AG20443 (cell line): ENCODE data around the gene RAI14.
"Not testable (repeated sequence)": the region's sequence is repeated elsewhere in the genome, so short reads cannot be mapped to it uniquely, and the experiment has no call there.

Source experiments
- DNase-seq: peaks from one replicate; pipeline ENCODE4 v3.0.0; 2012; ENCODE audit warnings: low spot score, mixed read lengths

RAI14 gene

GRCh38 chr5:34699155-34700077 is 43.3 kb downstream of the RAI14 start:
- DNase-seq: no peak

DNA sequence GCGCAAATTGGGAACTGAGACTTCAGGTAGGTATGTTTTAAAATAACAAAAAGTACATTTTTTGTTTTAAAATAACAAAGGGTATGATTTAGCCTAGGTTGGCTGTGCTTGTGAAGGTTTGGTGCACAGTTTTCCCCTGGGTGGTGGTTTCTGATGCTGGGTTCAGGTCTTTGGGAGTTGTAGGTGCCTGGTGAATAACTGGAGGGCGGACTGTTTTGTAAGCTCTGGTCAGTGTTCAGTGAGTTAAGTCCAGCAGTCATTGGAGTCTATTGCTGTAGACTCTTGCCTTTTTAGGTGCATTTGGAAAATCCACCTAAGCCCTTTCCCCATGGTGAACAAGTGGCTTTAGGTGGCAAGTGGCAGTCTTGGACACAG is 43.9 kb downstream of the RAI14 start:
- DNase-seq: no peak

DNA sequence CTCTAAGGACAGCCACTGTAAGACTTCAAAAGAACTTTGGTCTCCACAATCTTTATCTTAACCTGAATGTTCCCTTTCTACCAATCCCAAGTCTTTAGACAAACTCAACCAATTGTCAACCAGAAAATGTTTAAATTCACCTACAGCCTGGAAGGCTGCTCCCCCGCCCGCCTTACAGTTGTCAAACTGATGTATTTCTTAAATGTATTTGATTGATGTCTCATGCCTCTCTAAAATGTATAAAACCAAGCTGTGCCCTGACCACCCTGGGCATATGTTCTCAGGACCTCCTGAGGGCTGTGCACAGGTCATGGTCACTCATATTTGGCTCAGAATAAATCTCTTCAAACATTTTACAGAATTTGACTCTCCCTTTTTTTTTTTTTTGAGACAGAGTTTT is 45.3 kb downstream of the RAI14 start:
- DNase-seq: not testable (repeated sequence)

DNA sequence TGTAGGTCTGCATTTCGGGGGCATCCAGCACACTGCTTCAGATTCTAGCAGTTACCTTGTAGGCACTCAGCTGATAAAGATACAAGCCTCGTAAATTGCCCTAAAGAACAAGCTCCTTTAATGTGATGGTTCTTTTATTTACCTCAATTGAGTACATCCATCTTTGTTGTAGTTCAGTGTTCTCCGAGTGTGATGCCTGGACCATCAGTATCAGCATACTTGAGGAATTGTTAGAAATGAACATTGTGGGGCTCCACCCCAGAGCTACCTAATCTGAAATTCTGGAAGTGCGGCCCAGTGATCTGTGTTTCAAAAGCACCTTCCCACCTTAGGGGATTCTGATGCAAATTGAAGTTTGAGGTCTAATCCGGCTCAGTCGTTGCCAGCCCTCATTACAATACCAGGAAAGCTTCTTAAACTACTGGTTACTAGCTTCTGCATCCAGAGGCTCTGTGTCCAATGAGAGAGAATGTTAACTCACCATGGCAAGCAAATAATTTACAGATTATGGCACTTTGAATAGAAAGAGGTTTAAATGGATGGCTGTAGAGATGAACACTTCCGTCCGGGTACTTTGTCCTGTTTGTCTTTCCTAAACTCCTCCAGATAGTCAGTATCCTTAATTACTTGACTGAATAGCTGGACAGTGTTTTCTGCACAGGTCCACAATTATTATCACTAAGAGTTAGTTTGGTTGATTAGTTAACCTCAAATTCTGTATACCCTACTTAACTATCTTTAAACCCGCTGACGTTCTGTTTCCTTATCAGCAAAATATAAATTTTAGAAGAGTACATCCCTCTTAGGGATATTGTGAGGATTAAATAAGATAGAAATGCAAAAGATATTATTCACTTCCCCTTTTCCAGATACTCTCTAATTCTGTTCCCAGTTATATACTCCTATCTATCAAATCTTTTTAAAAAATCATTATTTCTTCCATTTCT is 47.9 kb downstream of the RAI14 start:
- no peak for DNase-seq

DNA sequence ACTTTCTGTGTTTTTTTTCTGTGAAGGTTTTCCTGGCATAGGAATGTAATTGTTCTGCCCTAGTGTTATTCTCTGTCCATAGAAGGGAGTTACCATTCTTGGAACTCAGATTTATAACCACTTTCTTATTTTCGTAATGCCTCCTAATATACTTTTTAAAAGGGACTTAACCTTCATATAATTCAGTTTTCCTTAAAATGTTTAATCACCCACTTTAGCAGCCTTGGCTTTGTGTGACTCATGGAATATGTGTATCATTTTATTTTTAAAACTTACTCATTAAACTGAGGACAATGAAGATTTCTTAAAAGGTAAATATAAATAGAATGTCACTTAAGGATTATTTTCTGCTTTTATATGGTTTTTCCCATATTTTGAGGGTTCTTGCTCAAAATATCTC is 50.0 kb downstream of the RAI14 start:
- no peak for DNase-seq

- no peak for DNase-seq
Measured at GRCh38 chr5:34707451-34708107, 51.5 kb downstream of the RAI14 start.

DNA sequence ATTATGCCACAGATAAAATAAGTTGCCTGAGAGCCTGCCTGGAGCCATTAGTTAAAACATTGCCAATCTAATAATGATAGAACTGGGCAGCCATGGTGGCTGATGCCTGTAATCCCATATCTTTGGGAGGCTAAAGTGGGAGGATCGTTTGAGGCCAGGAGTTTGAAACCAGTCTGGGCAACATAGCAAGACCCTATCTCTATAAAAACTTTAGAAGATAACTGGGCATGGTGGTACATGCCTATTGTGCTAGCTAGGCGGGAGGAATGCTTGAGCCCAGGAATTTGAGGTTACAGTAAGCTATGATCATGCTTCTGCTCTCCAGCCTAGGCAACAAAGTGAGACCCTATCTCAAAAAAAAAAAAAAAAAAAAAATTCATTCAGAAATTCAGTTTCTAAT is 52.6 kb downstream of the RAI14 start:
- no peak for DNase-seq

DNA sequence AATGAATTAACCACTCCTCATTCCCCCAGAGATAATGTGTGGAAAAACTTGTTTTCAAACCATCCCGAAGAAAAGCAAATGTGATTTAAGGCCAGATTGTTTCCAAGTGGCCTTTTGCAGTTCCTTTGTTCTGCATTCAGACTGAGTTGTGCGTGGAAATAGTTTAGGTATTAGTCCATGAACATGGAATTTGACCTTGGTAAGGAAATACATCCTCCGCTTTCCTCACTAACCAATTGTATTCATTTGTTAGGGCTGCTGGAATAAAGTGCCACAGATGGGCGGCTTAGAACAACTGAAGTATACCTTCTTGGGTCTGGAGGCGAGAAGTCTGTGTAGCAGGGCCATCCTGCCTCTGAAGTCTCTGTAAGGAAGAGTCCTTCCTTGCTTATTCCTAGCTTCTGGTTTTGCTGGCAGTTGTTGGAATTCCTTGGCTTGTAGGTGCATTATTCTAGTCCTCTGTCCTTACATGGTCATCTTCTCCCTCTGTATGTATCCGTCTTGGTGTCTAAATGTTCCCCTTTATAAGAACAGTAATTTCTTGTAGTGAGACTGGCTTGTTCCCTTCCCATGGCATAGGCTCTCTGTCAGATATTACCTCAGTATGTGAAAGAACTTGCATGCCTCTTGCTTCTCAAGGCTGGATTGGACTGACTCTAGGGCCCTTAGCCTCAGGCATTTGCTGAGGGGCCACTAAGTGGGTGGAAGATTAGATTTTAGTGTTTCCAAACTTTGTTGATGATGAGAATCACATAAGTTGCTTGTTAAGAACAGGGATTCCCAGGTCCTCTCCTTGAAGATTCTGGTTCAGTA is 53.9 kb downstream of the RAI14 start:
- peak; percentile 26 for DNase-seq

DNA sequence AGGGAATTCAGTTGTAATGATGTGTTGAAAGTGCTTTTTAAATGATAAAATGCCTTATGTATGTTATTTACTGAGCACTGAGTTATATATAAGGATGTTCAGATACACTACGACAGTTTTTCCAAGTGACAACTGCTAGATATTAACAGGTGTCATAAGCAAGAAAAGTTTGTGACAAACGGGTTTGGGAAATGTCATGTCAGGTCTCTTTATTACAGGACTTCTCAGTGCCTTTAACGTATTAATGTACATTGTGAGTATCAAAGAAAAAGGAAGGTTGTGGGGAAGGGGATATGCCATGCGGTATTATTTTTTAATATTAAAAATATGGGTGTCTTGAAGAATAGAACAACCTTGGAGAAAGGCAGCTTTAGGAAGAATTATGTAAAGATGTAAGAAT is 56.4 kb downstream of the RAI14 start:
- DNase-seq: no peak

DNA sequence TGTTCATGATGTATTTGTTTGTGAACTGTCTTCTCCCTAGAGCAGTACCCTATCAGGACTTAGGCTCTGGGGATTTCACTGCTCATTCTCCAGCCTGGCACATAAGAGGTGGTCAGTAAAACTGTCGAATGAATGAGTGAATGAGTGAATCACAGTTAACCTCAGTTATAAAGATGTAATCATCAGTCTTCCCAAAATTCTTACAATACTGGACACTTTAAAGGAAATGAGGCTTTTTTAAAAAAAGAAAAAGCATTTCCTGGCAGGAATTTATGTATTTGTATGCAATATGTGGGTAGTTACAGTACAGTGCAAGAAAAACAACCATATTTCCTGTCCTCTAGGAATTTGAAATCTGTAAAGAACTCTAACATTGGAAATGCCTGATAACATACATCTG is 59.6 kb downstream of the RAI14 start:
- no peak for DNase-seq

DNA sequence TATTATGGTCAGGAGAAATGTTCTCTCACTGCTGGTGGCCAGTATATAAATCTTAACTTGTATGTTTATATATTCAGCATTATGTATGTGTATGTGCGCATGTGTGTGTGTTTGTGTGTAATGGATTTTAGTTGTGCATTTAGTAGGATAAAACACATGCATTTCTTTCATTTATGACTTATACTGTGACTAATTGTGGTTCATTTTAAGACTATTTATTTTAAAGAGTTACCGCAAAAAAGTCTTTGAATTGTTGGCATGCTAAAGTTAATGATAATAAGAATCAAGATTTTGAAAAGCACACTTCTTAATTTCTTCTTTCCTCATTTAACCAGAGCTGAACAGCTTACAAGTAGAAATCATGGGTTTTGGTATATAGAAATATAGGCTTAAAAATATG is 60.9 kb downstream of the RAI14 start:
- DNase-seq: no peak

GRCh38 chr5:34717426-34718327 is 61.5 kb downstream of the RAI14 start:
- DNase-seq: peak; percentile 89

DNA sequence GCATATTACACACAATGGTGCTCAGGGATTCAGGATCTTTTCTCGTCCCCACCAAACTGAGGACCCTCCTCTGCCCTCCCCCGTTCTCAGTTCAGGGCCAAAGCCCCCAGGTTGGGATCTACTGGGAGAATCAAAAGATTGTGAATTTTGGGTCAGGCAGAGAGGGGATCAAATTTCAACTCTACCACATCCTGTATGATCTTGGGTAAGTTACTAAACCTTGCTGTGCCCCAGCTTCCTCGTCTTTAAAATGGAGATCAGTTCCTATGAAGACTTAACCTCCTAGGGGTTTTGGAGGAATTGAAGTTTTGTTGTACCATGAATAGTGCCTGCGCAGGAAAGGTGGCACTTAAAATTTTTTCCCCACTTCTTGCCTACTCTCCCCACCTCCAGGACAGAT is 62.4 kb downstream of the RAI14 start:
- no peak for DNase-seq

- DNase-seq: no peak
Measured at GRCh38 chr5:34719029-34719428, 62.9 kb downstream of the RAI14 start.

DNA sequence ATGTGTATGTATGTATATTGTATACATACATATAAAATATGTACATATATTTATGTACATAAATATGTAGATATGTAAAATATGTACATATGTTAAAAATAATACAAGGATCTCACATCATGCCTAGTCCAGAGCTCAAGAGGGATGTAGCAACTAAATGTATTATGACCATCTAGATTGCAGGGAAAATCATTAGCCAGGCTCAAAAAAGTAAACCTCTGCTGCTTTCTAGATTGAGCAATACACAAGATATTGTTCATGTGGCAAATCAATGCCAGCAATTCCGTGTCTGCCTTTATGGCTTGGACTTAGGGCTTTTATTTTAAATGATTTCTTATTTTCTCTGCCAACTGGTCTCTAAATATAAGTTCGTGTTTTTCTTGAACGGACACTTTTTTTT is 65.2 kb downstream of the RAI14 start:
- DNase-seq: no peak

DNA sequence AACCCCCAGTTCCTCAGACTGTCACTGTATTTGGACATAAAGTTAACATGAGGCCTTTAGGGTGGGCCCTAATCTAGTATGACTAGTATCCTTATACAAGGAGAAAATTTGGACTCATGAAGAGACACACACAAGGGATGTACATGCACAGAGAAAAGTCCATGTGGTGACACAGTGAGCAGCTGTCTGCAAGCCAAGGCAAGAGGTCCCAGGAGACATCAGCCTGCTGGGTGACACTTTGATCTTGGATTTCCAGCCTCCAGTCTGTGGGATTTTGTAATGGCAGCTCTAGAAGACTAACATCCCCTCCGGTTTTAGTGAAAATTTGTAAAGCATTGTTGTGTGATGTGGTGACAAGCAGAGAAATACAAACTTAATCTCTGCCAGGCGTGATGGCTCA is 66.1 kb downstream of the RAI14 start:
- no peak for DNase-seq

DNA sequence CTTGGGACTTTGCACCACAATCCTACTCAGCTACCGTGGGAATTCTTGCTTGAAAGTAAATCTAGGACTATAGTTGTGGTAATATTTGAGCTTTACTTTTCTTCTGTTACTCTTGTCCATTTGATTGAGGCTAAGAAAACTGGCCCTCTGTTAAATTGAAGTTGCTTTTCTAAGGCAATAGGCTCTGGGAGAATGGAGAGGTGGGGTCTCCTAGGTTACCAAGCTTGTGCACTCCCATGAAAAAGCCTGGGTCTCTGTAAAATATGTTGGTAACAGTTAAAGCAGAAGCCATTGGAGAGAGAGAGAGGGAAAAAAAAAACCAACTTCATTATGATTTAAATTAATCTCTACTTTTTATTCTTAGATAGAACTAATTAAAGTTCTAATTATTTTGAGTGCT is 68.6 kb downstream of the RAI14 start:
- no peak for DNase-seq

DNA sequence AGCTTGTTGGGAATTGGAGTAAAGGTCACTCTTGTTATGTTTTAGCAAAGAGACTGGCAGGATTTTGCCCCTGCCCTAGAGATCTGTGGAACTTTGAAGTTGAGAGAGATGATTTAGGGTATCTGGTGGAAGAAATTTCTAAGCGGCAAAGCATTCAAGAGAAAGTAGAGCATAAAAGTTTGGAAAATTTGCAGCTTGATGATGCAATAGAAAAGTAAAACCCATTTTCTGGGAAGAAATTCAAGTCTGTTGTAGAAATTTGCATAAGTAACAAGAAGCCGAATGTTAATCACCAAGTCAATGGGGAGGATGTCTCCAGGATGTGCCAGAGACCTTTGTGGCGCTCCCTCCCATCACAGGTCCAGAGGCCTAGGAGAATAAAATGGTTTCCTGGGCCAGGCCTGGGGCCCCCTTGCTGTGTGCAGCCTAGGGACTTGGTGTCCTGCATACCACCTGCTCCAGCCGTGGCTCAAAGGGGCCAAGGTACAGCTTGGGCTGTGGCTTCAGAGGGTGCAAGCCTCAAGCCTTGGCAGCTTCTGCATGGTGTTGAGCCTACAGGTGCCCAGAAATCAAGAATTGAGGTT is 71.1 kb downstream of the RAI14 start:
- not testable (repeated sequence) for DNase-seq

- DNase-seq: no peak
Measured at GRCh38 chr5:34728236-34728635, 72.1 kb downstream of the RAI14 start.
